Effector memory CD4-positive, alpha-beta T cell (primary cell): ENCODE measurements around the gene HAUS3.
A peak's percentile ranks its signal among the peaks of the same experiment; 100 is the strongest.
"Not testable (repeated sequence)": the region's sequence is repeated elsewhere in the genome, so short reads cannot be mapped to it uniquely, and the experiment has no call there.

Source experiments
- DNase-seq, 3 donors: peaks; one replicate each; pipeline ENCODE4 v3.0.0-alpha.2; 2020
- H3K27ac ChIP-seq: 2 replicates; pipeline ENCODE4 v1.7.0; 2013; ENCODE audit warnings: mild to moderate bottlenecking, low read length, moderate library complexity; ENCODE audit not compliant: insufficient read depth, poor library complexity, severe bottlenecking
- H3K27me3 ChIP-seq: replicated peaks from 2 replicates; pipeline ENCODE4 v1.7.0; 2013; ENCODE audit warnings: mild to moderate bottlenecking, low read length; ENCODE audit not compliant: insufficient read depth, control insufficient read depth, poor library complexity, severe bottlenecking
- H3K36me3 ChIP-seq: 2 replicates; pipeline ENCODE4 v1.7.0; 2013; ENCODE audit warnings: mild to moderate bottlenecking, low read length, moderate library complexity; ENCODE audit not compliant: control insufficient read depth, insufficient read depth
- H3K4me1 ChIP-seq: 2 replicates; pipeline ENCODE4 v1.7.0; 2013; ENCODE audit warnings: low read length, mild to moderate bottlenecking; ENCODE audit not compliant: control insufficient read depth, insufficient read depth, poor library complexity, severe bottlenecking
- H3K4me3 ChIP-seq: 2 replicates; pipeline ENCODE4 v1.7.0; 2013; ENCODE audit warnings: low read length, low read depth, mild to moderate bottlenecking; ENCODE audit not compliant: insufficient read depth, poor library complexity, severe bottlenecking
- H3K9me3 ChIP-seq: 2 replicates; pipeline ENCODE4 v1.7.0; 2013; ENCODE audit warnings: mild to moderate bottlenecking, low read length, moderate library complexity; ENCODE audit not compliant: control insufficient read depth

HAUS3 gene

GRCh38 chr4:2220016-2220630 is 21.8 kb downstream of the HAUS3 start:
- Histone ChIP-seq H3K9me3 (no peaks in the 10 kb centered on the region), H3K27ac (no peak overlapping the region), H3K4me3 (no peak overlapping the region), H3K36me3 (peaks cover 5% of the 10 kb centered on the region), H3K4me1 (peaks cover 5% of the 10 kb centered on the region), H3K27me3 (no peaks in the 10 kb centered on the region)
- peak; percentile 55 to 67 (median 57) for DNase-seq

GRCh38 chr4:2219233-2219760 is 22.6 kb downstream of the HAUS3 start:
- H3K27ac ChIP-seq = no peak overlapping the region
- no peak for DNase-seq
- peaks cover 5% of the 10 kb centered on the region for H3K4me1 ChIP-seq
- no peaks in the 10 kb centered on the region for H3K27me3 ChIP-seq
- H3K4me3 ChIP-seq = no peak overlapping the region
- peaks cover 5% of the 10 kb centered on the region for H3K36me3 ChIP-seq
- H3K9me3 ChIP-seq = no peaks in the 10 kb centered on the region

- Histone ChIP-seq H3K9me3 (no peaks in the 10 kb centered on the region), H3K36me3 (peaks cover 5% of the 10 kb centered on the region), H3K4me3 (no peak overlapping the region), H3K27me3 (no peaks in the 10 kb centered on the region), H3K27ac (no peak overlapping the region), H3K4me1 (peaks cover 5% of the 10 kb centered on the region)
- DNase-seq = no peak
Observed at GRCh38 chr4:2218436-2218835, 23.5 kb downstream of the HAUS3 start.

- Histone ChIP-seq H3K27ac (no peak overlapping the region), H3K4me3 (no peak overlapping the region), H3K4me1 (peaks cover 5% of the 10 kb centered on the region), H3K27me3 (no peaks in the 10 kb centered on the region), H3K9me3 (no peaks in the 10 kb centered on the region), H3K36me3 (peaks cover 5% of the 10 kb centered on the region)
- DNase-seq = no peak
Observed at GRCh38 chr4:2217726-2218125, 24.2 kb downstream of the HAUS3 start.

- no peak for DNase-seq
- H3K4me3 ChIP-seq = no peak overlapping the region
Observed at GRCh38 chr4:2212831-2213230, 29.1 kb downstream of the HAUS3 start.

GRCh38 chr4:2202789-2203188 is 39.1 kb downstream of the HAUS3 start:
- H3K36me3 ChIP-seq, H3K9me3 ChIP-seq, DNase-seq, H3K4me3 ChIP-seq, H3K27ac ChIP-seq, H3K4me1 ChIP-seq, H3K27me3 ChIP-seq: not testable (repeated sequence)

More at GRCh38 chr4:2212831-2213230, 29.1 kb downstream of the HAUS3 start:
- H3K4me1 ChIP-seq = no peaks in the 10 kb centered on the region
- H3K9me3 ChIP-seq = no peaks in the 10 kb centered on the region
- no peak overlapping the region for H3K27ac ChIP-seq
- H3K36me3 ChIP-seq = no peaks in the 10 kb centered on the region
- no peaks in the 10 kb centered on the region for H3K27me3 ChIP-seq

GRCh38 chr4:2194496-2194895 is 47.4 kb downstream of the HAUS3 start:
- no peak overlapping the region for H3K4me3 ChIP-seq
- H3K27me3 ChIP-seq = no peaks in the 10 kb centered on the region
- no peak overlapping the region for H3K27ac ChIP-seq
- DNase-seq = no peak
- no peaks in the 10 kb centered on the region for H3K9me3 ChIP-seq
- no peaks in the 10 kb centered on the region for H3K36me3 ChIP-seq
- no peaks in the 10 kb centered on the region for H3K4me1 ChIP-seq

- Histone ChIP-seq H3K27me3 (no peaks in the 10 kb centered on the region), H3K4me1 (no peaks in the 10 kb centered on the region), H3K9me3 (no peaks in the 10 kb centered on the region), H3K27ac (no peak overlapping the region), H3K36me3 (no peaks in the 10 kb centered on the region), H3K4me3 (no peak overlapping the region)
- DNase-seq = no peak
Observed at GRCh38 chr4:2193326-2193725, 48.6 kb downstream of the HAUS3 start.

GRCh38 chr4:2186865-2187172 is 55.1 kb downstream of the HAUS3 start:
- no peak overlapping the region for H3K27ac ChIP-seq
- H3K4me1 ChIP-seq = no peaks in the 10 kb centered on the region
- H3K36me3 ChIP-seq = no peaks in the 10 kb centered on the region
- H3K4me3 ChIP-seq = no peak overlapping the region
- no peaks in the 10 kb centered on the region for H3K9me3 ChIP-seq
- H3K27me3 ChIP-seq = no peaks in the 10 kb centered on the region
- no peak for DNase-seq

- no peak for DNase-seq
- H3K27ac ChIP-seq = no peak overlapping the region
Observed at GRCh38 chr4:2186133-2186864, 55.6 kb downstream of the HAUS3 start.

More at GRCh38 chr4:2186133-2186864, 55.6 kb downstream of the HAUS3 start:
- Histone ChIP-seq H3K4me1 (no peaks in the 10 kb centered on the region), H3K9me3 (no peaks in the 10 kb centered on the region), H3K36me3 (no peaks in the 10 kb centered on the region), H3K27me3 (no peaks in the 10 kb centered on the region), H3K4me3 (no peak overlapping the region)
